HL-60/S4 treated with phorbol 12-myristate 13-acetate at 8.2 ng/mL for 4 days and 3 days (cell line): ENCODE measurements around the gene NPIPA5.
"Not testable (repeated sequence)": the region's sequence is repeated elsewhere in the genome, so short reads cannot be mapped to it uniquely, and the experiment has no call there.

Source experiments
- in situ Hi-C: fragments of 300-500 bp; cut with MboI; formaldehyde crosslinking; loops from 2 replicates; pipeline ENCODE4 v1.15.0; 2022; ENCODE audit warnings: low sequenced_read_pairs

NPIPA5 gene

DNA sequence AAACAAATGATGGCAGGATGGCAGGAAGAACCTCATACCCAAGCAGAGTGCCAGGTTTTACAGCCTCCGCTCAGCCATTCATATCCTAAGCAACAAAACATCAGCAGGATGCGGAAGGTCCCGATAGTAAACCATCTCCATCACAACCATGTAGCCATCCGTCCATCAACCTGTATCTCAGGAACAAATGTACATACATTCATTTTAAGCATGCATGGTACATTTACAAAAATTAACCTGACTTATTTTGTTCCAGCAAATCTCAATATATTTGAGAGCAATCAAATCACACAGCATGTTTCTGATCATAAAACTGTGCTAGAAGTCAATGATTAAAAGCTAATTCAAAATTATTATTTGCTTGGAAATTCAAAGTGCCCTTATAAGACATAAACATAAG, at the start of gene NPIPA5:
TSS of gene NPIPA5 (minus strand) at position 101 of the 400 bp plus-strand sequence. CDS start at position 101, 0 bp downstream.
- in situ Hi-C loops: not testable (repeated sequence)

DNA sequence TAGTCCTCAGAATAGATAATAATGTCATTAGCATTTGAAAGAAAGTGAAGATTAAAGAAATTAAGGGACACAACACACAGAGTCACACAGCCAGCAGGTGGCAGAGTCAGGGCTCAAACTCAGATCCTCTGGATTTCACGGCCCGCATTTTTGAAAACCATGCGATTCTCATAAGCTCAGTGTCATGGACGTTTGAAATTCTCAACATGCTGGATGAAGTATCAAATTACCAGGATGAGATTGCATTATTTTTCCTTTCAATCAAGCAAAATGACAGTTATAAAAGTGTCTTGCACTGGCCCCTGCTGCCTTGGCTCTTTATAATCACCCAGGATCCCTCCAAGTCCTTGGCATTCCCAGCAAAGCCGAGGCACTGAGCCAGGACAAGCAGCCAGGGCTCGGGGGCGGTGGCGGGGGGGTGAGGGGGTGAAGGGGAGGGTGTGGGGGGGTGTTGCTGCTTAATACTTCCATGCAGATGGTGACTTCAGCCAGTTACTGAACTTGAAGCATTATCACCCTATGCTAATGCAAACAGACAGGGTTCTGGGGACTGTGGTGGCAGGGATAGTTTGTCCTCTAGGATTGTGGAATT, 49.6 kb upstream of the NPIPA5 start:
- in situ Hi-C loops: no loop called here

DNA sequence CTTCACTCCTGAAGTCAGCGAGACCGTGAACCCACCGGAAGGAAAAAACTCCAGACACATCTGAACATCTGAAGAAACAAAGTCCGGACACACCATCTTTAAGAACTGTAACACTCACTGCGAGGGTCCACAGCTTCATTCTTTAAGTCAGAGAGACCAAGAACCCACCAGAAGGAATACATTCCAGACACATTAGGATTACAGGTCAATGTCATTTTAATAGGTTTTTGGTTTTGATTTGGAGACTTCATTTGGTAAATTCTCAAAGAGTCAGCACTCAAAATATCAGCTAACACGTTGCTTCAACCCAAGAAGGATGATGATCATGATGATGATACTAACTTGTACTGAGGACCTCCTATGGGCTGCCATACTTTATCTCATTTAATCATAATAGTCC, 48.7 kb upstream of the NPIPA5 start:
- in situ Hi-C loops: no loop called here

DNA sequence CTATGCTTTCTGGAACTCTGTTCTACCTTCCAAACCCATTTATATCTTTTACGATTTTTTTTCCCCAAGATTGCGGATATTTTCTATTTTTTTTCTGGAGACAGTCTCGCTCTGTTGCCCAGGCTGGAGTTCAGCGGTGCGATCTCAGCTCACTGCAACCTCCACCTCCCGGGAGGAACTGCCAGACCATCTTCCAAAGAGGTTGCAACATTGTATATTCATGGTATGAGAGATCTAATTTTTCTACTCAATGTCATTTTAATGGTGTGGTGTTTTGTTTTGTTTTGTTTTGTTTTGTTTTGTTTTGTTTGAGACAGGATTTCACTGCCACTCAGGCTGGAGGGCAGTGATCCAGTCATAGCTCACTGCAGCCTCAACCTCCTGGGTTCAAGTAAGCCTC, 47.8 kb upstream of the NPIPA5 start:
- in situ Hi-C loops: no loop called here

DNA sequence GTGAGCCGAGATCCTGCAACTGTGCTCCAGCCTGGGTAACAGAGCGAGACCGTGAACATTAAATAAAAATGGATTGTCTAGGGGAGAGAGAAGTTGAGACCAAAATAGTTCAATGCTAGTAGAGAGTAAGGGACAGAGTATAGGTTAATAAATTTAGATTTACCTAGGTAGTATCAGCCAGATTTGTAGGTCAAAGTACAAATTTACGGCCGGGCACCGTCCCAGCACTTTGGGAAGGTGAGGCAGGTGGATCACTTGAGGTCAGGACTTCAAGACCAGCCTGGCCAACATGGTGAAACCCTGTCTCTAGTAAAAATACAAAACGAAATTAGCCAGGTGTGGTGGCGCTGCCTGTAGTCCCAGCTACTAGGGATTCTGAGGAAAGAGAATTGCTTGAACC, 44.1 kb upstream of the NPIPA5 start:
- in situ Hi-C loops: no loop called here

DNA sequence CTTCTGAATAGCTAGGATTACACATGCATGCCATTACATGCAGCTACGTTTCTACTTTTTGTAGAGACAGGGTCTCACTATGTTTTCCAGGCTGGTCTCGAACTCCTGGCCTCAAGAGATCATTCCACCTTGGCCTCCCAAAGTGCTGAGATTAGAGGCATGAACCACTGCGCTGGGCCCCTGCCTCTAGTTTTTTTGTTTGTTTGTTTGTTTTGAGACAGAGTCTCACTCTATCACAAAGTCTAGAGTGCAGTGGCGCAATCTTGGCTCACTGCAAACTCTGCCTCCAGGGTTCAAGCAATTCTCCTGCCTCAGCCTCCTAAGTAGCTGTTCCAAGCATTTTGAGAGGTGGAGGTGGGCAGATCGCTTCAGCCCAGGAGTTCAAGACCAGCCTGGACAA, 43.6 kb upstream of the NPIPA5 start:
- in situ Hi-C loops: not testable (repeated sequence)

DNA sequence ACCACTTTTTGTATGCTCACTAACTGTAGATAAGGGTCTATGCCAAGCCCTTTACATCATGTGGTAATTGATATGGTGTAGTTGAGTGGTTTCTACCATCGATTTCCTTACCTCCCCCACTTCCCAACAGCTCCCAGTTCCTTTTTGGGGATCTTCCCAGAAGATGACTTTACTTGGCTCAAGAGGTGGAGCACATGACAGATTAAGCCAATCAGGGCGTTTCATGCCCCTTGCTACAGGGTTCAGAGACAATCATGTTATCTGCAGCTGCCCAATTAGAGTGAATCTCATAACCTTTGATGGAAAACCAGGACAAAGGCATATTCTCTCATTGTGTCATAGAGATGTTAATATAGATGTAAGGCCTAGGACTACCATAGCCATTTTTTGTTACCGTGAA, 40.1 kb upstream of the NPIPA5 start:
- in situ Hi-C loops: no loop called here

GRCh38 chr16:15417197-15417596, 39.1 kb upstream of the NPIPA5 start:
- in situ Hi-C loops: no loop called here

GRCh38 chr16:15415511-15415985, 37.5 kb upstream of the NPIPA5 start:
- in situ Hi-C loops: no loop called here

DNA sequence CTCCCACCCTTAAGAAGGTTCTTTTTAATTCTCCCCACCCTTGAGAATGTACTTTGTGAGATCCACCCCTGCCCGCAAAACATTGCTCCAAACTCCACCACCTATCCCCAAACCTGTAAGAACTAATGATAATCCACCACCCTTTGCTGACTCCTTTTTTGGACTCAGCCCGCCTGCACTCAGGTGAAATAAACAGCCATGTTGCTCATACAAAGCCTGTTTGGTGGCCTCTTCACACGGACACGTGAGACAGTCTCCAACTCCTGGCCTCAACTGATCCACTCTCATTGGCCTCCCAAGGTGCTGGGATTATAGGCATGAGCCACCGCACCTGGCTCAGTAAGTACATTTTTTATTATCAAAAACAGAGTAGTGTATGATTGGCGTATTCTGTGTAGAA, 31.4 kb upstream of the NPIPA5 start:
- in situ Hi-C loops: not testable (repeated sequence)

- in situ Hi-C loops: not testable (repeated sequence)
Observed at GRCh38 chr16:15407756-15408155, 29.7 kb upstream of the NPIPA5 start.

DNA sequence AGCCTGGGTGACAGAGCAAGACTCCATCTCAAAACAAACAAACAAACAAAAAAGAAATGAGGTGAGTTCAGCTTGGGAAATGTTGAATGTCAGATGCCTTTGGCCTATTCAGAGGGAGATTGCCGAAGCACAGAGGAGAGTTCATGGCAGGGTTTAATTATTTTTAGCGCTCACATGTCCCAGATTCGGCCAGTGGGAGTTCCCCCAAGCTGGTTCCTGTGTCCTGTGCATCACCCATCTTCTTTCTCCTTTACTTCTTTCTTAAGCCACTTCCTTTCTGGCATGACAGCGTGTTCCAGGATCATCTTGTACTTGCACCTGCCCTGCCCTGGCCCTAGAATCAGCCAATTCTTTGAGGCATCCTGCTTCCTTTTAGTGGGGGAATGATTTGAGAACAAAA, 26.7 kb upstream of the NPIPA5 start:
- in situ Hi-C loops: no loop called here

DNA sequence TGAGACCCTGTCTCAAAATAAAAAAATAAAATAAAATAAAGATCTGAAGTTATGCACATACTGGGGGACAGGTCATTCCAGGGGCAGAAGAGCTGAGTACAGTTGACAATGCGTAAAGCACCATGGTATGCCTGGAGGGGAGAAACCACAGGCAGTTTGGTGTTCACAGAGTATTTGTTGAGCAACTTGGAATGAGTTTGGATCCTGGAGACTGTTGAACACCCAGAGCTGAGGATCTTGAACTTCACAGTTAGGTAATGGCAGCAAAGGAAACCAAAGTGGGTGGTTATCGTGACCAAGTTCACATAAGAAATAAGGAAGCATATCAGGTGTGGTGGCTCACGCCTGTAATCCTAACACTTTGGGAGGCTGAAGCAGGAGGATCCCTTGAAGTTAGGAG, 26.0 kb upstream of the NPIPA5 start:
- in situ Hi-C loops: not testable (repeated sequence)

GRCh38 chr16:15403392-15403995, 25.4 kb upstream of the NPIPA5 start:
- in situ Hi-C loops: no loop called here

DNA sequence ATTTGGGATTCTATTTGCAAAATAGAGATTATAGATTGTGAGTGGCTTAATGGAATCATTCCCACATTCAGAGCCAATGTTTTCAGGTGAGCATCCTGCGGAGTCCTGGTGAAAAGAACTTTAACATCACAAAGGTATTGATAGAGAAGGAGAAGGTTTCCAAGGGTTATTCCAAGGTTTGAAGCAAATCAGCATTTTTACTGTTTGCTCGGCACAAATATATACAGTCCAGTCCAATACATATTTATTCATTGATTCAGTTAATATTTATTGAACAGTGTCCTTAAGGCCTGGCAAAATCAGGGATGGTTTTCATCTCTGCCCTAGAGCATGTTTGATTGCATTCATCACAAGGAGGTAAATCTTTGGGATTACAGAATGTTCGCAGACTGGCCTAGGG, 23.9 kb upstream of the NPIPA5 start:
- in situ Hi-C loops: no loop called here

- in situ Hi-C loops: not testable (repeated sequence)
Observed at GRCh38 chr16:15400314-15400713, 22.2 kb upstream of the NPIPA5 start.

DNA sequence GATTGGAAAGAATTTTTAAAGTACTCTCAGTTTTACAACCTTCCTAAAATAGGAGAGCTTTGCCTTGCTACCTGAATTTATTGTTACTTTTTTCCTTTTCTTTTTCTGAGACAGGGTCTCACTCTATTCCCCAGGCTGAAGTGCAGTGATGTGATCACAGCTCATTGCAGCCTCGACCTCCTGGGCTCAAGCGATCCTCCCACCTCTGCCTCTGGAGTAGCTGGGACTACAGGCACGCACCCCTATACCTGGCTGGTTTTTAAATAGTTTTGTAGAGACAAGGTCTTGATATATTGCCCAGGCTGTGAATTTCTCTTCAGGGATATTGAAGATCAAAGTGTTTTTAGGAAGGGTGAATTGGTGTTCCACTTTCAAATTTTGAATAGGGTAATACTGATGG, 21.2 kb upstream of the NPIPA5 start:
- in situ Hi-C loops: no loop called here

DNA sequence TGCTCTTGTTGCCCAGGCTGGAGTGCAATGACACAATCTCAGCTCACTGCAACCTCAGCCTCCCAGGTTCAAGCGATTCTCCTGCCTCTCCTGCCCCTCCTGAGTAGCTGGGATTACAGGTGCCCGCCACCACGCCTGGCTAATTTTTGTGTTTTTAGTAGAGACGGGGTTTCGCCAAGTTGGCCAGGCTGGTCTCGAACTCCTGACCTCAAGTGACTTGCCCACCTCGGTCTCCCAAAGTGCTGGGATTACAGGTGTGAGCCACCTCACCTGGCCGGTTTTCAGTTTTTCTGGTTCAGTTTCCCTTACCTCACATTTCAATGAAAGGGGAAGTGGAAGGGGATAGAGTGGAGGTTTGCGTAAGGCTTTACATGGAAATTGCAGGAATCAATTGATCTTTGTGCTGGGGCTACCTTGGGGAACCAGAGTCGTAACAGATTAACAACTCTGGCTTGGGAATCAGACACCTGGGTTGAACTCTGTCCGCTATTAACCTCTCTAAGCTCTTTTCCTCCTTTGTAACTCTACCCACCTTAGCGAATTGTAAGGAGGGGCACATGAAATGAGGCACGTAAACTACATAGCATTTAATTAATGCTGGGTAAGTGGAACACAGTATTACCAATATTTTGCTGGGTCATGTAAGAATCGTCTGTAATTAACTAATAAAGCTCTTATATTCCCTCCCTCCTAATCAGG, 20.7 kb upstream of the NPIPA5 start:
- in situ Hi-C loops: no loop called here

DNA sequence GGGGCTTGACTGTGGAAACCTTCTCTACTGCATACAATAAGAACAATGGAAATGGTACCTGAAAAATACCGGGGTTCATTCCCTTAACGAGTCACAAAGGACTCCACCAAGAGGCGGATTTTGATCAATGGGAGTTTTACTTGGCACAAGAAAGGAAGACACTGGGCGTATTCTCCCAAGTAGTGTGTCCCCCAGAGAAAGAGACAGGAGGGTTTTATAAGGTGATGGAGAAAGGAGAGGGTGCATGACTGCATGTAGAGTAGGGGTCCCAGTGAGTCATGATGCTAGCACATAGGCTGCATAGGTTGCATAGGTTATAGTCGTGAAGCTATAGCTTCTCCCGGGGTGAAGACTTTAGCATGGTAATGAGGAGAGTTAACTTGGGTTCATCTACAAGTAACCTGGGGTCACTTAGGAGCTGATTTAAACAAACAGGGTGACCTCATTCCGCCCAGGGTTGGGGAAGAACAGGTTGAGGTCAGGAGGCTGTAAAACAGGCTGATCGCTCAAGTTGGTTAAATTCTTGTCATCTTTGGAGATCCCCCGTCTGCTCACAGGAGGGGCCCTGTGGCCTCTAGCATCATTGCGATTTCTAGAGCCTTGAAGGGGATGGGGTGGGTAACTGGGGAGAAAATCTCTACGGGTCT, 19.0 kb upstream of the NPIPA5 start:
- in situ Hi-C loops: no loop called here

DNA sequence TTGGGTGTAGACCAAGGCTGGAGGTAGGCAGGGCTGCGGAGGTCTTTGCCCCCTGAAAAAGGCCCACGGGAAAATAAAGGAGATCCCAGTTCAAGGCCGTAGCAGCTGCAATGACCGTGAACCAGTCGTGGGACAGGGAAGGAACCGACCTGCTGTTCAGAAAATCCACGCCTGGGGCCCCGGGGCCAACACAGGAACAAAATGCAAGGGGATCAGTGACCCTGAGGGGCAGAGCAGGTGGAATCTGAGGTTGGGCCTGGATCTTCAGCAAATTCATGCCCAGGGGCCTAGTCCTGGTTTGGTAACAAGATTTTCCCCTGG, 18.4 kb upstream of the NPIPA5 start:
- in situ Hi-C loops: not testable (repeated sequence)

DNA sequence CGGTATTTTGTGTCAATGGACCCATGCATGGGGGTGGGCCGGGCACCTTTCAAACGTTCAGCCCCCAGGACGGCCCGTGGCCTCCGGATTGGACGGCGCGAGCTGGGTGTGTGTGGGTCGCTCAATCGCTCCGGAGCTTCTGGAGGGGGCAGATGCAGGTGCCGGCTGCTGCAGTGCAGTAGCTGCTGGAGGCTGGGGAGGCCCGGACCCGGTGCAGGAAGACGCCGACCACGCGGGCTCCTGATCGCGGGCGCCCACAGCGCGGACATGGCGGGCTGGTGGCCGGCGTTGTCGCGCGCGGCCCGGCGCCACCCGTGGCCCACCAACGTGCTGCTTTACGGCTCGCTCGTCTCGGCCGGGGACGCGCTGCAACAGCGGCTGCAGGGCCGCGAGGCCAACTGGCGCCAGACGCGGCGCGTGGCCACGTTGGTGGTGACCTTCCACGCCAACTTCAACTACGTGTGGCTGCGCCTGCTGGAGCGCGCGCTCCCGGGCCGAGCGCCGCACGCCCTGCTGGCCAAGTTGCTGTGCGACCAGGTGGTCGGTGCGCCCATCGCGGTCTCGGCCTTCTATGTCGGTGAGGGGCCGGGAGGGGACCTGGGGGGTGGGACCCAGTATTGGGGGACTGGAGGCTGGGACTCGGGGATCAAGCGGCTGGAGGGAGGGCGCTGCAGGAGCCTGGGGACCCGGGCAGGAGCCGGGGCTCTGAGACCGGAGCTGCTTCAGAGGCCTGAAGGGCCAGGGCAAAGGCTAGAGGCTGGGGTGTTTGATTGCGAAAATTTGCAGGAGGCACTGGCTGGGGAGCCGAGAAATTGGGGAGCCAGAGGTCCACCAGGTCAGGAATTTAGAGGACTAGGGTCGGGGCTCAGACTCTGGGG, 17.8 kb upstream of the NPIPA5 start, which contains the start of gene MPV17L:
TSS of gene MPV17L (plus strand) at position 124 of the 878 bp plus-strand sequence. CDS start at position 268, 144 bp downstream.
- in situ Hi-C loops: not testable (repeated sequence)
